ENCODE results near the gene SEMA4G. TPM values are rescaled to one million over a fixed set of nuclear protein-coding genes. Genes with fewer than 3 reads are reported as not detected.

Gene SEMA4G
- total RNA-seq, 1 experiment from 2014 or later = 29.4 TPM

DNA sequence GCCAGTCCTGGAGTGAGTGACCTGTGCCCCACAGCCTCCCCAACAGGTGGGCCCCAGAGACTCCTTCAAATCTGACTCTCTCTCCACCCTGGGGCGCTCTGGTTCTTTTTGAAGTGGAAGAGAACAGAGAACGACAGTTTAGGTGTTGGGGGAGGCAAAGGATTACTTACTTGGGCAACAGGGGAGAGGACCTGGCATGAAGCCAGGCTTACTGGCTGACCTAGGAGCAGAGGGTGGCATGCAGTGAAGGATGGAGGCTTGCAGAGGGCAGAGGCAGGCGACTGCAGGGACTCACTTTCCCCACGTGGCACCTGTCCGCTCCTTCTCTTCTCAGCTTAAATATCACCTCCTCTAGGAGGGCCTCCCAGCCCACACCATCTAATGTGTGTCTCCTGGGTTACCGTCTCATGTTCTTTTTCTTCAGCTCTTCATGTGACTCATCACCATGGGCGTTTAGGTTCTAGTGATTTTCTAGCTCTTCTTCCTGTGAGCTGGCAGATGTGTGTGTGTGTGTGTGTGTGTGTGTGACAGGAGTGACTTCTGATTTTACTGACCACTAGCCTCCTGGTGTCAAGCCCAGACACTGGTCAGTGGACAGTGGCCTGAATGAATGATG is 45.8 kb downstream of the SEMA4G start:
- Histone ChIP-seq H3K4me1 (ENCODE audit: control insufficient read depth in 1 of 2, insufficient read depth in 2 of 2, low read length in 2 of 2) (peaks cover 25 to 59% of the 10 kb centered on the region in 2 experiments), H3K4me3 (replicated peaks in 1 of 2; ENCODE audit: low read depth in 1 of 2, low read length in 2 of 2) (no peak overlapping the region), H3K79me2 (ENCODE audit: insufficient read depth, low read length) (no peaks in the 10 kb centered on the region), H3K27me3 (ENCODE audit: insufficient read depth, low read length) (no peaks in the 10 kb centered on the region), H2AFZ (ENCODE audit: low read depth, low read length, poor library complexity, severe bottlenecking) (no peak overlapping the region), H3K9ac (ENCODE audit: low read length) (no peak overlapping the region), H4K20me1 (ENCODE audit: insufficient read depth) (no peaks in the 10 kb centered on the region), H3K4me2 (ENCODE audit: low read length) (no peak overlapping the region), H3K36me3 (ENCODE audit: control insufficient read depth in 1 of 2, insufficient read depth in 2 of 2, low read length in 2 of 2) (no peaks in the 10 kb centered on the region), H3K9me3 (ENCODE audit: control insufficient read depth in 1 of 2, insufficient read depth in 1 of 2, low read depth in 1 of 2, low read length in 2 of 2) (no peaks in the 10 kb centered on the region), H3K27ac (ENCODE audit: low read depth, low read length) (no peak overlapping the region), H3K9me2 (ENCODE audit: insufficient read depth) (no peaks in the 10 kb centered on the region)
- CTCF ChIA-PET = interaction anchor here (0.7 to 5.0 kb wide), 21 partner anchors 8 to 453 kb away, joined by 3 to 98 read pairs (median 7); partner anchors contain the start of genes LZTS2, PDZD7, SEMA4G and SFXN3
- no TSS peak for BruUV-seq (replicated peaks)
- no peak for DNase-seq (ENCODE audit: low read depth, low spot score)
- RAD21 ChIA-PET (ENCODE audit: low non-redundant PET in 1 of 2, low total read pairs in 2 of 2, uncharacterized antibody in 2 of 2, unreplicated experiment in 2 of 2) = interaction anchor here (0.6 to 1.5 kb wide), 8 partner anchors 15 to 137 kb away, joined by 3 to 10 read pairs (median 3); partner anchors contain the start of genes PDZD7 (in 1 of the 2) and SFXN3 (in 1 of the 2)
- POLR2A ChIA-PET = interaction anchor here (1.0 to 1.5 kb wide), 3 partner anchors 16 to 18 kb away, joined by 4 to 9 read pairs (median 6); partner anchors contain the start of genes PDZD7 and SFXN3
- TF ChIP-seq ZFX (IDR thresholded peaks at IDR 0.05) (no peak), CEBPB (IDR thresholded peaks at IDR 0.05; ENCODE audit: low read depth) (no peak), EGR1 (IDR thresholded peaks at IDR 0.05; ENCODE audit: low read depth) (no peak), YY1 (IDR thresholded peaks at IDR 0.05; ENCODE audit: extremely low read depth, insufficient replicate concordance, low read depth, low read length) (no peak), FOSL1 (IDR thresholded peaks at IDR 0.05; ENCODE audit: low read depth) (no peak), EZH2 (IDR thresholded peaks at IDR 0.05) (no peak), SRF (IDR thresholded peaks at IDR 0.05; ENCODE audit: low read depth) (no peak)
- intact Hi-C loops (cut with micrococcal nuclease) = loop anchor here (5.0 to 10.0 kb wide), 4 partner anchors 138 to 670 kb away; partner anchors contain the start of genes PAX2 and SCD
- no peak for ATAC-seq

DNA sequence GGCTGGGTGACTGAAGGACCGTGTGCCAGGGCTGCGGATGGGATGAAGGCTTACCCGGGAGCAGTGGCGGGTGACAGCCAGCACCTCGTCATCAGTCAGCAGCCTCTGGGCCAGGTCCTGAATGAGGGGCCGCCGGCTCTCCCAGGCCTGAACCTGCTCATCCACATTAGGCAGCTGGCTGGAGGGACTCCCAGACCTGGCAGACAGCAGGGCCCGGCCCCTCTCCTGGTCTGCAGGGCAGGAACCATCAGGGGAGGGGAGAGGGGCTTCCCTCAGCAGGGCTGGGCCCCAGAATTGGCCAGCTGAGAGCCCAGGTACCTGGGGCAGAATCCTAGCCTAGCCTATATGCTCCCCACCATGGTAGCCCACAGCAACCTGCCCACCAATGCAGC is 46.3 kb downstream of the SEMA4G start:
- Histone ChIP-seq H3K79me2 (ENCODE audit: insufficient read depth, low read length) (no peaks in the 10 kb centered on the region), H3K4me3 (replicated peaks in 1 of 2; ENCODE audit: low read depth in 1 of 2, low read length in 2 of 2) (no peak overlapping the region), H3K27ac (ENCODE audit: low read depth, low read length) (no peak overlapping the region), H3K4me2 (ENCODE audit: low read length) (no peak overlapping the region), H2AFZ (ENCODE audit: low read depth, low read length, poor library complexity, severe bottlenecking) (no peak overlapping the region), H3K36me3 (ENCODE audit: control insufficient read depth in 1 of 2, insufficient read depth in 2 of 2, low read length in 2 of 2) (no peaks in the 10 kb centered on the region), H3K9ac (ENCODE audit: low read length) (no peak overlapping the region), H3K4me1 (ENCODE audit: control insufficient read depth in 1 of 2, insufficient read depth in 2 of 2, low read length in 2 of 2) (peaks cover 25 to 57% of the 10 kb centered on the region in 2 experiments), H4K20me1 (ENCODE audit: insufficient read depth) (no peaks in the 10 kb centered on the region), H3K27me3 (ENCODE audit: insufficient read depth, low read length) (no peaks in the 10 kb centered on the region), H3K9me2 (ENCODE audit: insufficient read depth) (no peaks in the 10 kb centered on the region), H3K9me3 (ENCODE audit: control insufficient read depth in 1 of 2, insufficient read depth in 1 of 2, low read depth in 1 of 2, low read length in 2 of 2) (no peaks in the 10 kb centered on the region)
- TF ChIP-seq ELF1 (IDR thresholded peaks at IDR 0.05; ENCODE audit: borderline replicate concordance, low read depth) (no peak), RAD21 (IDR thresholded peaks at IDR 0.05; ENCODE audit: low read depth) (no peak), SRF (IDR thresholded peaks at IDR 0.05; ENCODE audit: low read depth) (no peak), CBX3 (IDR thresholded peaks at IDR 0.05; ENCODE audit: low read depth) (no peak)
- TF ChIP-seq, protein P1, sequence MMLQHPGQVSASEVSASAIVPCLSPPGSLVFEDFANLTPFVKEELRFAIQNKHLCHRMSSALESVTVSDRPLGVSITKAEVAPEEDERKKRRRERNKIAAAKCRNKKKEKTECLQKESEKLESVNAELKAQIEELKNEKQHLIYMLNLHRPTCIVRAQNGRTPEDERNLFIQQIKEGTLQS (IDR thresholded peaks at IDR 0.05) = no peak
- ATAC-seq (no peak), DNase-seq (ENCODE audit: low read depth, low spot score) (no peak)
- POLR2A ChIA-PET = no interaction called here
- intact Hi-C loops (cut with micrococcal nuclease) = loop anchor here (10.0 kb wide), 2 partner anchors 271 to 671 kb away; partner anchors contain the start of genes PAX2 and SCD
- RAD21 ChIA-PET (ENCODE audit: low non-redundant PET in 1 of 2, low total read pairs in 2 of 2, uncharacterized antibody in 2 of 2, unreplicated experiment in 2 of 2) = no interaction called here
- CTCF ChIA-PET = interaction anchor here (0.9 to 5.0 kb wide), 5 partner anchors 8 to 46 kb away, joined by 3 to 98 read pairs (median 16); partner anchors contain the start of genes KAZALD1, LZTS2, PDZD7 and SFXN3
- BruUV-seq (replicated peaks) = no TSS peak

Data from HCT116 (cell line).